22Rv1 (cell line): ENCODE data around the gene SFSWAP.
"Not testable (repeated sequence)": the region's sequence is repeated elsewhere in the genome, so short reads cannot be mapped to it uniquely, and the experiment has no call there.

Experiments used
- H3K27ac ChIP-seq: fragments of 450-650 bp; 2 replicates; pipeline ENCODE4 v1.5.1; 2017
- CTCF ChIP-seq: fragments of 450-650 bp; IDR thresholded peaks from 2 replicates; pipeline ENCODE4 v1.5.1; 2017; ENCODE audit warnings: mild to moderate bottlenecking
- ZFX ChIP-seq: fragments of 450-650 bp; IDR thresholded peaks from 2 replicates; pipeline ENCODE4 v1.6.1; 2017; ENCODE audit warnings: antibody characterized with exemption, borderline replicate concordance

SFSWAP gene

GRCh38 chr12:131710464-131711457, at the start of gene SFSWAP:
TSS of gene SFSWAP (plus strand) at chr12:131711090. CDS start at chr12:131711230, 140 bp downstream.
- no peak for TF ChIP-seq CTCF
- H3K27ac ChIP-seq, result peak within 1 kb of the TSS; percentile 77

GRCh38 chr12:131661170-131661985, 49.5 kb upstream of the SFSWAP start:
- H3K27ac ChIP-seq, result not testable (repeated sequence)

- H3K27ac ChIP-seq, result not testable (repeated sequence)
Observed at GRCh38 chr12:131661986-131662288, 49.0 kb upstream of the SFSWAP start.

GRCh38 chr12:131662346-131662745, 48.5 kb upstream of the SFSWAP start:
- not testable (repeated sequence) for H3K27ac ChIP-seq

- H3K27ac ChIP-seq, result not testable (repeated sequence)
Observed at GRCh38 chr12:131665666-131666065, 45.2 kb upstream of the SFSWAP start.

GRCh38 chr12:131666486-131666885, 44.4 kb upstream of the SFSWAP start:
- not testable (repeated sequence) for H3K27ac ChIP-seq

GRCh38 chr12:131666978-131667601, 43.8 kb upstream of the SFSWAP start:
- H3K27ac ChIP-seq, result not testable (repeated sequence)

GRCh38 chr12:131671276-131671675, 39.6 kb upstream of the SFSWAP start:
- TF ChIP-seq ZFX (no peak), CTCF (no peak)
- no peak overlapping the region for H3K27ac ChIP-seq

- TF ChIP-seq ZFX, result no peak
- no peak for TF ChIP-seq CTCF
- H3K27ac ChIP-seq, result no peak overlapping the region
Observed at GRCh38 chr12:131671871-131672270, 39.0 kb upstream of the SFSWAP start.

GRCh38 chr12:131672311-131672940, 38.5 kb upstream of the SFSWAP start:
- TF ChIP-seq CTCF, result no peak
- no peak for TF ChIP-seq ZFX
- no peak overlapping the region for H3K27ac ChIP-seq
